ENCODE results near the gene WDR70.

DNA sequence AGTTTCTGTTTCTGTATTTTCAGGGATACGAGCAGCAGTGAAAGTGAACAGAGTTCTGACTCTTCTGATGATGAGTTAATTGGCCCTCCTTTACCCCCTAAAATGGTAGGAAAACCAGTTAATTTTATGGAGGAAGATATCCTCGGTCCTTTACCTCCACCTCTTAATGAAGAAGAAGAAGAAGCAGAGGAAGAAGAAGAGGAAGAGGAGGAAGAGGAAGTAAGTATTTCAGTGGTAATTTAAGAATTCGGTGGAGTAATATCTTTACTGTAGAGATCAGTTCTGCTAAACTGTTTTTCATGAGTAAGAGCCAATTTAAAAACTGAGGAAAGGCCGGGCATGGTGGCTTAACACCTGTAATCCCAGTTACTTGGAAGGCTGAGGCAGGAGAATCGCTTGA lies 17.2 kb downstream of the WDR70 start:
- TF ChIP-seq, protein P1, sequence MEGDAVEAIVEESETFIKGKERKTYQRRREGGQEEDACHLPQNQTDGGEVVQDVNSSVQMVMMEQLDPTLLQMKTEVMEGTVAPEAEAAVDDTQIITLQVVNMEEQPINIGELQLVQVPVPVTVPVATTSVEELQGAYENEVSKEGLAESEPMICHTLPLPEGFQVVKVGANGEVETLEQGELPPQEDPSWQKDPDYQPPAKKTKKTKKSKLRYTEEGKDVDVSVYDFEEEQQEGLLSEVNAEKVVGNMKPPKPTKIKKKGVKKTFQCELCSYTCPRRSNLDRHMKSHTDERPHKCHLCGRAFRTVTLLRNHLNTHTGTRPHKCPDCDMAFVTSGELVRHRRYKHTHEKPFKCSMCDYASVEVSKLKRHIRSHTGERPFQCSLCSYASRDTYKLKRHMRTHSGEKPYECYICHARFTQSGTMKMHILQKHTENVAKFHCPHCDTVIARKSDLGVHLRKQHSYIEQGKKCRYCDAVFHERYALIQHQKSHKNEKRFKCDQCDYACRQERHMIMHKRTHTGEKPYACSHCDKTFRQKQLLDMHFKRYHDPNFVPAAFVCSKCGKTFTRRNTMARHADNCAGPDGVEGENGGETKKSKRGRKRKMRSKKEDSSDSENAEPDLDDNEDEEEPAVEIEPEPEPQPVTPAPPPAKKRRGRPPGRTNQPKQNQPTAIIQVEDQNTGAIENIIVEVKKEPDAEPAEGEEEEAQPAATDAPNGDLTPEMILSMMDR (conservative IDR thresholded peaks at IDR 0.05; ENCODE audit: low read depth, low read length), result no peak
- no peak for TF ChIP-seq EZH2 (IDR thresholded peaks at IDR 0.05; ENCODE audit: borderline replicate concordance, low read depth, low read length, poor library complexity, severe bottlenecking)
